HepG2 (cell line): ENCODE results near the gene RPL27A. TPM values are rescaled to one million over a fixed set of nuclear protein-coding genes. Genes with fewer than 3 reads are reported as not detected.

Experiments
- HNRNPL ChIP-seq: fragments of 200-400 bp; formaldehyde crosslinking; IDR thresholded peaks from 2 replicates; pipeline ENCODE4 v1.6.1; 2017; ENCODE audit warnings: mild to moderate bottlenecking, low read depth, low read length
- THAP11 ChIP-seq: IDR thresholded peaks from 2 replicates; pipeline ENCODE4 v1.6.1; 2016; ENCODE audit warnings: missing biosample characterization, missing genetic modification reagents
- ZNF83 ChIP-seq: sonication (generic); formaldehyde crosslinking; IDR thresholded peaks from 2 replicates; pipeline ENCODE4 v1.4.0; 2020; ENCODE audit warnings: missing genetic modification reagents, mild to moderate bottlenecking, borderline replicate concordance
- polyA plus RNA-seq, 8 experiments: library from polyadenylated mRNA; depleted of rRNA in 3 of 8; stranded (reverse) in 7 of 8; unstranded in 1 of 8; fragments of >200 nt; fragmentation: Illumina TruSeq in 4 of 8; extraction: Trizol in 4 of 8; gene quantifications; 2 replicates each; pipeline versions ENCODE4 v1.2.1 to v1.2.3, GENCODE V29; 2011 to 2016; ENCODE audit warnings: low read depth in 4 of 8, missing spikeins in 1 of 8, mixed read lengths in 1 of 8; ENCODE audit not compliant: insufficient read depth in 1 of 8
- total RNA-seq, 5 experiments: library from RNA; depleted of rRNA; stranded (reverse); fragments of >200 nt; fragmentation: Illumina TruSeq; extraction: Trizol; gene quantifications; 2 replicates each; pipeline ENCODE4 v1.2.3, GENCODE V29; 2016; ENCODE audit warnings: low read depth in 1 of 5
- TF ChIP-seq, protein P1 (sequence below), 2 experiments: fragments of 450-650 bp in 1 of 2; sonication (generic) in 1 of 2; formaldehyde crosslinking in 1 of 2; IDR thresholded peaks; 2 replicates each; pipeline versions ENCODE4 v1.6.1 to v1.8.0; 2016 to 2022; ENCODE audit warnings: antibody characterized with exemption in 1 of 2, mild to moderate bottlenecking in 1 of 2, missing genetic modification reagents in 1 of 2
- TF ChIP-seq, protein P2 (sequence below): sonication (generic); formaldehyde crosslinking; IDR thresholded peaks from 2 replicates; pipeline ENCODE4 v1.4.0; 2020; ENCODE audit warnings: missing genetic modification reagents
- TF ChIP-seq, protein P3 (sequence below): sonication (generic); formaldehyde crosslinking; IDR thresholded peaks from 2 replicates; pipeline ENCODE4 v1.5.0; 2020; ENCODE audit warnings: mild to moderate bottlenecking, missing genetic modification reagents
- TF ChIP-seq, protein P4 (sequence below), 2 experiments: sonication (generic) in 1 of 2; formaldehyde crosslinking in 1 of 2; IDR thresholded peaks; 2 replicates each; pipeline versions ENCODE4 v1.6.1 to v1.9.0; 2014 to 2022; ENCODE audit warnings: antibody characterized with exemption in 1 of 2, borderline replicate concordance in 1 of 2, inconsistent platforms in 1 of 2, low read depth in 1 of 2, missing genetic modification reagents in 1 of 2

RPL27A gene
- total and polyA plus RNA-seq, 2 of the 13 experiments (the other 11 are each of a cell fraction or from before 2014, with no cell fraction given) = 1,531 to 2,153 TPM

DNA sequence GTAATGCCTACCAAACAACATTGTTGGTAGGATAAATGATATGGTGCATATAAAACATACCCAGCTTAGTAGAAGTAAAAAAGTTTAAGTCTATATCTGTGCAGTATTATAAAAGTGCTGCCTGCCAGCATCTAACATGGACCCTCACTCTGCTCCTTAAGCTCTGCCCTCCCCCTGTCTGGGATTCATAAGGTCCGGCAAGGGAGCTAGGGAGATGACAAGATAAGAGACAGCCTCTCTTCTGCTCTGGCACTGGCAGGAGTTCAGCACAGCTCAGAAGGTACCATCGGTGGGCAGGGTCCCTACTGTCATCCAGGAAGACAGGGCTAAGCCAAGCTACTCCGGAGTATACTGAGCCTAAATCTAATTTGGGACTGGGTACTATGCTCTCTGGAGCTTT is 42.9 kb upstream of the RPL27A start (continued):
- TF ChIP-seq, protein P1, sequence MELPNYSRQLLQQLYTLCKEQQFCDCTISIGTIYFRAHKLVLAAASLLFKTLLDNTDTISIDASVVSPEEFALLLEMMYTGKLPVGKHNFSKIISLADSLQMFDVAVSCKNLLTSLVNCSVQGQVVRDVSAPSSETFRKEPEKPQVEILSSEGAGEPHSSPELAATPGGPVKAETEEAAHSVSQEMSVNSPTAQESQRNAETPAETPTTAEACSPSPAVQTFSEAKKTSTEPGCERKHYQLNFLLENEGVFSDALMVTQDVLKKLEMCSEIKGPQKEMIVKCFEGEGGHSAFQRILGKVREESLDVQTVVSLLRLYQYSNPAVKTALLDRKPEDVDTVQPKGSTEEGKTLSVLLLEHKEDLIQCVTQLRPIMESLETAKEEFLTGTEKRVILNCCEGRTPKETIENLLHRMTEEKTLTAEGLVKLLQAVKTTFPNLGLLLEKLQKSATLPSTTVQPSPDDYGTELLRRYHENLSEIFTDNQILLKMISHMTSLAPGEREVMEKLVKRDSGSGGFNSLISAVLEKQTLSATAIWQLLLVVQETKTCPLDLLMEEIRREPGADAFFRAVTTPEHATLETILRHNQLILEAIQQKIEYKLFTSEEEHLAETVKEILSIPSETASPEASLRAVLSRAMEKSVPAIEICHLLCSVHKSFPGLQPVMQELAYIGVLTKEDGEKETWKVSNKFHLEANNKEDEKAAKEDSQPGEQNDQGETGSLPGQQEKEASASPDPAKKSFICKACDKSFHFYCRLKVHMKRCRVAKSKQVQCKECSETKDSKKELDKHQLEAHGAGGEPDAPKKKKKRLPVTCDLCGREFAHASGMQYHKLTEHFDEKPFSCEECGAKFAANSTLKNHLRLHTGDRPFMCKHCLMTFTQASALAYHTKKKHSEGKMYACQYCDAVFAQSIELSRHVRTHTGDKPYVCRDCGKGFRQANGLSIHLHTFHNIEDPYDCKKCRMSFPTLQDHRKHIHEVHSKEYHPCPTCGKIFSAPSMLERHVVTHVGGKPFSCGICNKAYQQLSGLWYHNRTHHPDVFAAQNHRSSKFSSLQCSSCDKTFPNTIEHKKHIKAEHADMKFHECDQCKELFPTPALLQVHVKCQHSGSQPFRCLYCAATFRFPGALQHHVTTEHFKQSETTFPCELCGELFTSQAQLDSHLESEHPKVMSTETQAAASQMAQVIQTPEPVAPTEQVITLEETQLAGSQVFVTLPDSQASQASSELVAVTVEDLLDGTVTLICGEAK (IDR thresholded peaks at IDR 0.05) = no peak
- TF ChIP-seq, protein P1 (CRISPR knock-in tag; IDR thresholded peaks at IDR 0.05) = no peak
- TF ChIP-seq, protein P2, sequence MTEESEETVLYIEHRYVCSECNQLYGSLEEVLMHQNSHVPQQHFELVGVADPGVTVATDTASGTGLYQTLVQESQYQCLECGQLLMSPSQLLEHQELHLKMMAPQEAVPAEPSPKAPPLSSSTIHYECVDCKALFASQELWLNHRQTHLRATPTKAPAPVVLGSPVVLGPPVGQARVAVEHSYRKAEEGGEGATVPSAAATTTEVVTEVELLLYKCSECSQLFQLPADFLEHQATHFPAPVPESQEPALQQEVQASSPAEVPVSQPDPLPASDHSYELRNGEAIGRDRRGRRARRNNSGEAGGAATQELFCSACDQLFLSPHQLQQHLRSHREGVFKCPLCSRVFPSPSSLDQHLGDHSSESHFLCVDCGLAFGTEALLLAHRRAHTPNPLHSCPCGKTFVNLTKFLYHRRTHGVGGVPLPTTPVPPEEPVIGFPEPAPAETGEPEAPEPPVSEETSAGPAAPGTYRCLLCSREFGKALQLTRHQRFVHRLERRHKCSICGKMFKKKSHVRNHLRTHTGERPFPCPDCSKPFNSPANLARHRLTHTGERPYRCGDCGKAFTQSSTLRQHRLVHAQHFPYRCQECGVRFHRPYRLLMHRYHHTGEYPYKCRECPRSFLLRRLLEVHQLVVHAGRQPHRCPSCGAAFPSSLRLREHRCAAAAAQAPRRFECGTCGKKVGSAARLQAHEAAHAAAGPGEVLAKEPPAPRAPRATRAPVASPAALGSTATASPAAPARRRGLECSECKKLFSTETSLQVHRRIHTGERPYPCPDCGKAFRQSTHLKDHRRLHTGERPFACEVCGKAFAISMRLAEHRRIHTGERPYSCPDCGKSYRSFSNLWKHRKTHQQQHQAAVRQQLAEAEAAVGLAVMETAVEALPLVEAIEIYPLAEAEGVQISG (CRISPR knock-in tag) = no peak
- TF ChIP-seq, protein P3, sequence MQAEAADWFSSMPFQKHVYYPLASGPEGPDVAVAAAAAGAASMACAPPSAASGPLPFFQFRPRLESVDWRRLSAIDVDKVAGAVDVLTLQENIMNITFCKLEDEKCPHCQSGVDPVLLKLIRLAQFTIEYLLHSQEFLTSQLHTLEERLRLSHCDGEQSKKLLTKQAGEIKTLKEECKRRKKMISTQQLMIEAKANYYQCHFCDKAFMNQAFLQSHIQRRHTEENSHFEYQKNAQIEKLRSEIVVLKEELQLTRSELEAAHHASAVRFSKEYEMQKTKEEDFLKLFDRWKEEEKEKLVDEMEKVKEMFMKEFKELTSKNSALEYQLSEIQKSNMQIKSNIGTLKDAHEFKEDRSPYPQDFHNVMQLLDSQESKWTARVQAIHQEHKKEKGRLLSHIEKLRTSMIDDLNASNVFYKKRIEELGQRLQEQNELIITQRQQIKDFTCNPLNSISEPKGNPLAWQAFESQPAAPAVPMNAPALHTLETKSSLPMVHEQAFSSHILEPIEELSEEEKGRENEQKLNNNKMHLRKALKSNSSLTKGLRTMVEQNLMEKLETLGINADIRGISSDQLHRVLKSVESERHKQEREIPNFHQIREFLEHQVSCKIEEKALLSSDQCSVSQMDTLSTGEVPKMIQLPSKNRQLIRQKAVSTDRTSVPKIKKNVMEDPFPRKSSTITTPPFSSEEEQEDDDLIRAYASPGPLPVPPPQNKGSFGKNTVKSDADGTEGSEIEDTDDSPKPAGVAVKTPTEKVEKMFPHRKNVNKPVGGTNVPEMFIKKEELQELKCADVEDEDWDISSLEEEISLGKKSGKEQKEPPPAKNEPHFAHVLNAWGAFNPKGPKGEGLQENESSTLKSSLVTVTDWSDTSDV (CRISPR knock-in tag) = no peak
- TF ChIP-seq HNRNPL = no peak
- no peak for TF ChIP-seq THAP11 (CRISPR knock-in tag)
- TF ChIP-seq, protein P4, sequence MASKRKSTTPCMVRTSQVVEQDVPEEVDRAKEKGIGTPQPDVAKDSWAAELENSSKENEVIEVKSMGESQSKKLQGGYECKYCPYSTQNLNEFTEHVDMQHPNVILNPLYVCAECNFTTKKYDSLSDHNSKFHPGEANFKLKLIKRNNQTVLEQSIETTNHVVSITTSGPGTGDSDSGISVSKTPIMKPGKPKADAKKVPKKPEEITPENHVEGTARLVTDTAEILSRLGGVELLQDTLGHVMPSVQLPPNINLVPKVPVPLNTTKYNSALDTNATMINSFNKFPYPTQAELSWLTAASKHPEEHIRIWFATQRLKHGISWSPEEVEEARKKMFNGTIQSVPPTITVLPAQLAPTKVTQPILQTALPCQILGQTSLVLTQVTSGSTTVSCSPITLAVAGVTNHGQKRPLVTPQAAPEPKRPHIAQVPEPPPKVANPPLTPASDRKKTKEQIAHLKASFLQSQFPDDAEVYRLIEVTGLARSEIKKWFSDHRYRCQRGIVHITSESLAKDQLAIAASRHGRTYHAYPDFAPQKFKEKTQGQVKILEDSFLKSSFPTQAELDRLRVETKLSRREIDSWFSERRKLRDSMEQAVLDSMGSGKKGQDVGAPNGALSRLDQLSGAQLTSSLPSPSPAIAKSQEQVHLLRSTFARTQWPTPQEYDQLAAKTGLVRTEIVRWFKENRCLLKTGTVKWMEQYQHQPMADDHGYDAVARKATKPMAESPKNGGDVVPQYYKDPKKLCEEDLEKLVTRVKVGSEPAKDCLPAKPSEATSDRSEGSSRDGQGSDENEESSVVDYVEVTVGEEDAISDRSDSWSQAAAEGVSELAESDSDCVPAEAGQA (IDR thresholded peaks at IDR 0.05; ENCODE audit: low read depth) = no peak
- TF ChIP-seq, protein P4 (CRISPR knock-in tag; IDR thresholded peaks at IDR 0.05; ENCODE audit: borderline replicate concordance) = no peak
- TF ChIP-seq ZNF83 (CRISPR knock-in tag) = no peak
